Epithelial cell of proximal tubule (primary cell): ENCODE measurements around the gene S100A10. TPM values are rescaled to one million over a fixed set of nuclear protein-coding genes. Genes with fewer than 3 reads are reported as not detected.

Source experiments
- DNase-seq: peaks from one replicate; pipeline ENCODE4 v3.0.0-alpha.2; 2011; ENCODE audit warnings: low read depth
- H3K4me3 ChIP-seq: 2 replicates; pipeline ENCODE4 v1.5.1; 2011; ENCODE audit warnings: low read depth, mild to moderate bottlenecking, low read length
- total RNA-seq: library from RNA; depleted of rRNA; stranded (reverse); fragments of >200 nt; gene quantifications from 2 replicates; pipeline ENCODE4 v1.2.3, GENCODE V29; 2015
- TF ChIP-seq, protein P1 (sequence below): conservative IDR thresholded peaks from 2 replicates; pipeline ENCODE4 v1.5.1; 2012; ENCODE audit warnings: low read depth, mild to moderate bottlenecking, low read length

S100A10 gene
- total RNA-seq, 1 donor from 2014 or later = 394 TPM

GRCh38 chr1:152035539-152036266, 42.0 kb upstream of the S100A10 start:
- TF ChIP-seq, protein P1, sequence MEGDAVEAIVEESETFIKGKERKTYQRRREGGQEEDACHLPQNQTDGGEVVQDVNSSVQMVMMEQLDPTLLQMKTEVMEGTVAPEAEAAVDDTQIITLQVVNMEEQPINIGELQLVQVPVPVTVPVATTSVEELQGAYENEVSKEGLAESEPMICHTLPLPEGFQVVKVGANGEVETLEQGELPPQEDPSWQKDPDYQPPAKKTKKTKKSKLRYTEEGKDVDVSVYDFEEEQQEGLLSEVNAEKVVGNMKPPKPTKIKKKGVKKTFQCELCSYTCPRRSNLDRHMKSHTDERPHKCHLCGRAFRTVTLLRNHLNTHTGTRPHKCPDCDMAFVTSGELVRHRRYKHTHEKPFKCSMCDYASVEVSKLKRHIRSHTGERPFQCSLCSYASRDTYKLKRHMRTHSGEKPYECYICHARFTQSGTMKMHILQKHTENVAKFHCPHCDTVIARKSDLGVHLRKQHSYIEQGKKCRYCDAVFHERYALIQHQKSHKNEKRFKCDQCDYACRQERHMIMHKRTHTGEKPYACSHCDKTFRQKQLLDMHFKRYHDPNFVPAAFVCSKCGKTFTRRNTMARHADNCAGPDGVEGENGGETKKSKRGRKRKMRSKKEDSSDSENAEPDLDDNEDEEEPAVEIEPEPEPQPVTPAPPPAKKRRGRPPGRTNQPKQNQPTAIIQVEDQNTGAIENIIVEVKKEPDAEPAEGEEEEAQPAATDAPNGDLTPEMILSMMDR = no peak
- H3K4me3 ChIP-seq = peak overlapping the region; percentile 77
- DNase-seq = no peak

GRCh38 chr1:152034654-152035538, 41.2 kb upstream of the S100A10 start:
- TF ChIP-seq, protein P1 = peak; percentile 79
- H3K4me3 ChIP-seq = peak overlapping the region; percentile 77
- no peak for DNase-seq

- TF ChIP-seq, protein P1 = no peak
- H3K4me3 ChIP-seq = peak overlapping the region; percentile 77
- DNase-seq = no peak
These were observed 40.6 kb upstream of the S100A10 start for GRCh38 chr1:152034324-152034653.

DNA sequence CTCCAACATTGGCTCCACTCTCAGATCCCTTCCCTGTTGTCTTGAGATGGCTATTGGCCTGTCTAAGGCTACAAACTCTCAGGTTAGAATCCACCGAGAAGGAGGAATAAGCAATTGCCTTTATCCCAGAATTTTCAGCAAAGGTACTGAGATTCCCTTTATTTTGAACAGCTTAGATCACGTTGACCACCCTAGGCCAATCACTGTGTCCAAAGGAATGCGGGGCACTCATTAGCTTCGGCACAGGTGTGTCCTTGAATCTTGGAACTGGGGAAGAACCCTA, 36.2 kb upstream of the S100A10 start:
- DNase-seq = no peak
- TF ChIP-seq, protein P1 = no peak

GRCh38 chr1:152029144-152029928, 35.7 kb upstream of the S100A10 start:
- DNase-seq = no peak
- TF ChIP-seq, protein P1 = no peak

More for the DNA sequence above, 36.2 kb upstream of the S100A10 start:
- H3K4me3 ChIP-seq = no peak overlapping the region

GRCh38 chr1:152026895-152027294, 33.2 kb upstream of the S100A10 start:
- TF ChIP-seq, protein P1 = no peak
- no peak for DNase-seq
- no peak overlapping the region for H3K4me3 ChIP-seq

More at GRCh38 chr1:152029144-152029928, 35.7 kb upstream of the S100A10 start:
- H3K4me3 ChIP-seq = no peak overlapping the region
